ENCODE measurements around the gene THOC6.

DNA sequence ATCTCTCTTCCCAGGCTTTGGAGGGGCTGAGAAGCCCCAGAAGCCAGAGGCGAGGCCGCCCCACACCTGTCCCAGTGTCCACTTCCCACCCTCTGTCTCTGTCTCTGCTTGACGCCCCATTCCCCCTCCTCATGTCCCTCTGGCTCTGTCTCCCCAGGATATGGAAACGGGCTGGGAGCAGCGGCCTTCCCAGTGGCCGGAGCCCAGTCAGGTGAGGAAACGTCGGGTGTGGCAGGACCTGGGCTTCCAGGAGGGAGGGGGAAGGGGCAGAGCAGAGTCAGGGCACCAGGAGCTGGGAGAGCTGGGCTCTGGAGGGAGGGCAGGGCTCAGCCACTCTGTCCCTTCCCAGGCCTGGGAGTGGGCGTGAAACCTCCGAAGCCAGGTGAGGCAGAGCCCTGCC is 32.9 kb upstream of the THOC6 start:
- TF ChIP-seq, protein P1, sequence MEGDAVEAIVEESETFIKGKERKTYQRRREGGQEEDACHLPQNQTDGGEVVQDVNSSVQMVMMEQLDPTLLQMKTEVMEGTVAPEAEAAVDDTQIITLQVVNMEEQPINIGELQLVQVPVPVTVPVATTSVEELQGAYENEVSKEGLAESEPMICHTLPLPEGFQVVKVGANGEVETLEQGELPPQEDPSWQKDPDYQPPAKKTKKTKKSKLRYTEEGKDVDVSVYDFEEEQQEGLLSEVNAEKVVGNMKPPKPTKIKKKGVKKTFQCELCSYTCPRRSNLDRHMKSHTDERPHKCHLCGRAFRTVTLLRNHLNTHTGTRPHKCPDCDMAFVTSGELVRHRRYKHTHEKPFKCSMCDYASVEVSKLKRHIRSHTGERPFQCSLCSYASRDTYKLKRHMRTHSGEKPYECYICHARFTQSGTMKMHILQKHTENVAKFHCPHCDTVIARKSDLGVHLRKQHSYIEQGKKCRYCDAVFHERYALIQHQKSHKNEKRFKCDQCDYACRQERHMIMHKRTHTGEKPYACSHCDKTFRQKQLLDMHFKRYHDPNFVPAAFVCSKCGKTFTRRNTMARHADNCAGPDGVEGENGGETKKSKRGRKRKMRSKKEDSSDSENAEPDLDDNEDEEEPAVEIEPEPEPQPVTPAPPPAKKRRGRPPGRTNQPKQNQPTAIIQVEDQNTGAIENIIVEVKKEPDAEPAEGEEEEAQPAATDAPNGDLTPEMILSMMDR (IDR thresholded peaks at IDR 0.05), result no peak
- no peak for TF ChIP-seq POLR2A (IDR thresholded peaks at IDR 0.05)

Data from thyroid gland (tissue), 4 donors.